Esophagus squamous epithelium (tissue), 4 donors: ENCODE data around the gene MICA.

ENCODE experiments used
- CTCF ChIP-seq, 6 experiments: fragments of 450-650 bp in 4 of 6; fragments of 200-600 bp in 2 of 6; sonication (generic) in 2 of 6; IDR thresholded peaks; one replicate each; pipeline ENCODE4 v1.5.1; 2016 to 2019; ENCODE audit warnings: antibody characterized with exemption in 6 of 6, mild to moderate bottlenecking in 4 of 6, moderate library complexity in 4 of 6
- POLR2A ChIP-seq, 4 donors: fragments of 450-650 bp; IDR thresholded peaks; one replicate each; pipeline ENCODE4 v1.6.1; 2017; ENCODE audit warnings: antibody characterized with exemption in 4 of 4, mild to moderate bottlenecking in 4 of 4, moderate library complexity in 3 of 4

GRCh38 chr6:31419842-31420241, 16.4 kb downstream of the MICA start:
- TF ChIP-seq CTCF (IDR thresholded peaks at IDR 0.05) (no peak), POLR2A (IDR thresholded peaks at IDR 0.05) (no peak)
